GM19238 (cell line): ENCODE data around the gene ELANE.
"Not testable (repeated sequence)": the region's sequence is repeated elsewhere in the genome, so short reads cannot be mapped to it uniquely, and the experiment has no call there.

Experiments
- DNase-seq: peaks from one replicate; pipeline ENCODE4 v3.0.0; 2011; ENCODE audit warnings: low spot score; ENCODE audit not compliant: insufficient read length

The ELANE gene

GRCh38 chr19:862581-863314, 10.6 kb downstream of the ELANE start:
- DNase-seq, result peak; percentile 84

DNA sequence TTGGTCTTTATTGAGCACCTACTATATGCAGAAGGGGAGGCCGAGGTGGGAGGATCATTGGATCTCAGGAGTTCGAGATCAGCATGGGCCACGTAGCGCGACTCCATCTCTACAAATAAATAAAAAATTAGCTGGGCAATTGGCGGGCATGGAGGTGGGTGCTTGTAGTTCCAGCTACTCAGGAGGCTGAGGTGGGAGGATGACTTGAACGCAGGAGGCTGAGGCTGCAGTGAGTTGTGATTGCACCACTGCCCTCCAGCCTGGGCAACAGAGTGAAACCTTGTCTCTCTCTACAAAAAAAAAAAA, 11.2 kb downstream of the ELANE start:
- no peak for DNase-seq

- no peak for DNase-seq
Measured at GRCh38 chr19:866769-867300, 14.7 kb downstream of the ELANE start.

- DNase-seq, result no peak
Measured at GRCh38 chr19:867301-867793, 15.2 kb downstream of the ELANE start.

GRCh38 chr19:867855-868457, 15.9 kb downstream of the ELANE start:
- no peak for DNase-seq

DNA sequence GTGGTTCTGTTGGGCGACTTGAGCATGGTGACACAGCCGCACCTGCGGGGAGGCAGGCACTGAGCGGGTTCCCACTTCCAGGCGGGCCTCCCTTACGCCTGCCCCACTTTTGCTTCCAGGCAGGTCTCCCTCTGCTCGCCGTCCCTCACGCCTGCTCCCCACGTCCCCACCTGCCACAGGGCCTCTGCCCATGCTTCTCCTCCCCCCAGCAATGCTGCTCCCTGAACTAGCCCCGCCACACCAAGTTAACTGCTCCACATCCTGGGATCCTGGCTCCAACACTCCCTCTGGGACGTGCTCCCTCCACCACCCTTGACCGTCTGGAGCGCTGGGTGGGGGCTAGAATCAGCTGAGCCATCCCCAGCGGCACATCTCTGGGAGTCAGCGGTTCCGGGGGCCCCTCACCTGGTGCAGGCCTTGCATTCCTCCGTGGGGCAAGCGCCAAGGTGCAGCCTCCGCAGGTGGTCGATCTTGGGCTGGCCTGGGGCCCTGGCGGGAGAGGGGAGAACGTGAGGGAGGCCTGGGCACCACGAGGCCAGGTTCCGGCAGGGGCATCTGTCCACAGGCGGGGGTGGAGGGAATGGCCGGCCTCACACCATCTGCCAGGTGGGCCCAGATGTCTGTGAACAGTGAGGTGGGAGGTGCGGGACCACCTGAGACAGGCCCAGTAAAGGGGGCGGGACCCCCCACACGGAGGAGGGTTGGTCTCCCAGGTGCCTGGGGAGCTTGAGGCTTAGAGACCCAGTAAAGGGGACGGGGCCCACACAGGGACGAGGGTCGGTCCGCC, 16.5 kb downstream of the ELANE start:
- no peak for DNase-seq

GRCh38 chr19:869245-870177, 17.4 kb downstream of the ELANE start:
- DNase-seq, result no peak

GRCh38 chr19:870314-870713, 18.2 kb downstream of the ELANE start:
- DNase-seq, result no peak

DNA sequence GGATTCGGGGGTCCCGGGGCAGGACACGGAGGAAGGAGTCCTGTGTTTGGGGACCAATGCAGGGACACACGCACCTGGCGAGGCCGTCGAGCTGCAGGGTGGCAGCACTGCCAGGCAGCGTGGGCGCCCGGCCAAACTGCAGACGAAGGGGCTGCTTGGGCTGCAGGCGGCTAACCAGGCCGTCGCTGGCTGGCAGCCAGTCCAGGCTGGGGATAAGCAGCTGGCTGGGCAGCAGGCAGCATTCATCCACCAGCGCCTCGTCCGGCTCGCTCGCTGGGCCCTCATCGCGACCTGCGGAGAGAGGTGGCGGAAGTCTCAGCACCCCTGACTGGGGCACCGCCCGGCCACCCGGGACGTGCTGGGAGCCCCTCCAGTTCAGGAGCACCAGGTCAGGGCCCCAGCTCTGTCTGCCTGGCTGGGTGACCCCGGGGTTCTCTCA, 18.9 kb downstream of the ELANE start:
- no peak for DNase-seq

- no peak for DNase-seq
Measured at GRCh38 chr19:871446-872265, 19.6 kb downstream of the ELANE start.

DNA sequence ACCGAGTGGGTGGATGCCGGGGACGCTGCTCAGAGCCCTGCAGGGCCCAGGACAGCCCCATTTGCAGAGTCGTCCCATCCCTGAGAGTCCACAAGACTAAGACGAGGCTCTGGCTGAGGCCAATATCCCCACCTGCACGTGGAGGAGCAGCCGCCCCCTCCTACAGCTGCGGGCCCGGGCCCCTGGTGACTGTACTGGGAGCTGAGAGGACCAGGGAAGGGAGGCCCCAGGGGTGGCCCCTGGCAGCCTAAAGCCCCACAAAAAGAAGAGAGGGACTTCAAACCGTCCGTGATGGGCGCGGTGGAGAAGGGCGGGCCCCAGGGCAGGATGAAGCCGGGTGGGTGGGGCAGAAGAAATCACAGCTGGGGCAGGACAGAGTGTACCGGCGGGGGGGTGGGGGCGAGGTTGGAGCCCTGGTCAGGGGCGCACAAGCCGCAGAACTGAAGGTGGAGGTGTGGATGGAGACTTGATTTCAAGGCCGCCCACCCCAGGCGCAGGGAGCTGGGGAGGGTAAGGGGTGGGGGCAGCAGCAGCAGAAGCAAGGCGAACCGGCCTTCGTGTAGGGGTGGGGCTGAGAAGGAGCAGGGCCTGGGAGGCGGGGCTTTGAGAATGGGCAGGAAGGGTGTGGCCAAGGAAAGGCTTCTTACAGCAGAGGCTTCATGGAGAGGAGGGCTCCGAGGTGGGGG, 20.3 kb downstream of the ELANE start:
- peak; percentile 94 for DNase-seq

GRCh38 chr19:873084-873483, 21.0 kb downstream of the ELANE start:
- DNase-seq, result peak; percentile 90

- DNase-seq, result no peak
Measured at GRCh38 chr19:873561-874041, 21.5 kb downstream of the ELANE start.

- DNase-seq, result no peak
Measured at GRCh38 chr19:875265-875879, 23.3 kb downstream of the ELANE start.

DNA sequence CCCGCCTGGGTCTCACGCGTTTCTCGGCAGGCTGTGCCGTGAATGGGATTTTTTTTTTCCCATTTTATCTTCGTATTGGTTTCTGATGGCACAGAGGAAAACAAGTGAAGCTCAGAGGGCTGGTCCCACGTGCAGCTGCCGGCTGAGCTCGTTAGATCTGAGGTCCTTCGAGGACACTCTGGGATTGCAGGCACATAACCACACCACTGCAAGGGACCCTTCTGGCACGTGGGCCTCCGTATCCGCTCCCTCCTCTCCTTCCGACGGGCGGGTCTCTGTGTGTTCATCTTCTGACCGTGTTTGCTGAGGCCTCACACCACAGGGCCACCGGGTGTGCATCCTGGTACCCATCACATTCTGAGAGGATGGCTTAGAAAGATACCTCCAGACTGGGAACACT, 24.0 kb downstream of the ELANE start:
- no peak for DNase-seq

- no peak for DNase-seq
Measured at GRCh38 chr19:876780-877314, 24.7 kb downstream of the ELANE start.

GRCh38 chr19:877992-878660, 26.0 kb downstream of the ELANE start:
- not testable (repeated sequence) for DNase-seq
